ENCODE measurements around the gene KCNN3.

The KCNN3 gene

GRCh38 chr1:154902938-154903566 lies 33.0 kb upstream of the KCNN3 start:
- TF ChIP-seq CSDC2 (CRISPR knock-in tag; IDR thresholded peaks at IDR 0.05) (no peak), PATZ1 (CRISPR knock-in tag; IDR thresholded peaks at IDR 0.05; ENCODE audit: borderline replicate concordance) (no peak), CSRNP3 (CRISPR knock-in tag; IDR thresholded peaks at IDR 0.05) (no peak), POU6F1 (CRISPR knock-in tag; IDR thresholded peaks at IDR 0.05; ENCODE audit: borderline replicate concordance, low read depth) (no peak), GLIS3 (CRISPR knock-in tag; IDR thresholded peaks at IDR 0.05) (no peak), ARNTL (CRISPR knock-in tag; IDR thresholded peaks at IDR 0.05; ENCODE audit: borderline replicate concordance, low read depth) (no peak)
- ATAC-seq, result no peak

- TF ChIP-seq CSRNP3 (CRISPR knock-in tag; IDR thresholded peaks at IDR 0.05) (no peak), PATZ1 (CRISPR knock-in tag; IDR thresholded peaks at IDR 0.05; ENCODE audit: borderline replicate concordance) (no peak)
- ATAC-seq, result no peak
These were observed 31.5 kb upstream of the KCNN3 start for GRCh38 chr1:154901591-154901990.

- no peak for TF ChIP-seq RARB (CRISPR knock-in tag; IDR thresholded peaks at IDR 0.05)
- TF ChIP-seq CREB5 (CRISPR knock-in tag; IDR thresholded peaks at IDR 0.05; ENCODE audit: low read depth), result no peak
- no peak for TF ChIP-seq ZNF8 (CRISPR knock-in tag; IDR thresholded peaks at IDR 0.05)
- no peak for TF ChIP-seq ZNF565 (CRISPR knock-in tag; conservative IDR thresholded peaks at IDR 0.05; ENCODE audit: low read depth)
- no peak for TF ChIP-seq BACH2 (CRISPR knock-in tag; IDR thresholded peaks at IDR 0.05; ENCODE audit: borderline replicate concordance)
- TF ChIP-seq PPARA (CRISPR knock-in tag; IDR thresholded peaks at IDR 0.05; ENCODE audit: borderline replicate concordance), result no peak
- TF ChIP-seq TOX (CRISPR knock-in tag; IDR thresholded peaks at IDR 0.05; ENCODE audit: borderline replicate concordance), result no peak
- TF ChIP-seq PATZ1 (CRISPR knock-in tag; IDR thresholded peaks at IDR 0.05; ENCODE audit: borderline replicate concordance), result no peak
- no peak for TF ChIP-seq ZFP3 (CRISPR knock-in tag; IDR thresholded peaks at IDR 0.05)
- no peak for TF ChIP-seq CSRNP3 (CRISPR knock-in tag; IDR thresholded peaks at IDR 0.05)
- no peak for TF ChIP-seq ESRRG (CRISPR knock-in tag; IDR thresholded peaks at IDR 0.05)
- TF ChIP-seq TSHZ2 (CRISPR knock-in tag; IDR thresholded peaks at IDR 0.05), result no peak
- no peak for TF ChIP-seq CSDC2 (CRISPR knock-in tag; IDR thresholded peaks at IDR 0.05)
- no peak for TF ChIP-seq TCF4 (CRISPR knock-in tag; IDR thresholded peaks at IDR 0.05; ENCODE audit: borderline replicate concordance)
- no peak for ATAC-seq
These were observed 29.0 kb upstream of the KCNN3 start for GRCh38 chr1:154899041-154899440.

Measured in SK-N-SH treated with all-trans-retinoic acid at 6 μM for 48 hours (cell line).